ENCODE measurements around the gene RBM45.
"Not testable (repeated sequence)": the region's sequence is repeated elsewhere in the genome, so short reads cannot be mapped to it uniquely, and the experiment has no call there.

RBM45 gene, protein sequence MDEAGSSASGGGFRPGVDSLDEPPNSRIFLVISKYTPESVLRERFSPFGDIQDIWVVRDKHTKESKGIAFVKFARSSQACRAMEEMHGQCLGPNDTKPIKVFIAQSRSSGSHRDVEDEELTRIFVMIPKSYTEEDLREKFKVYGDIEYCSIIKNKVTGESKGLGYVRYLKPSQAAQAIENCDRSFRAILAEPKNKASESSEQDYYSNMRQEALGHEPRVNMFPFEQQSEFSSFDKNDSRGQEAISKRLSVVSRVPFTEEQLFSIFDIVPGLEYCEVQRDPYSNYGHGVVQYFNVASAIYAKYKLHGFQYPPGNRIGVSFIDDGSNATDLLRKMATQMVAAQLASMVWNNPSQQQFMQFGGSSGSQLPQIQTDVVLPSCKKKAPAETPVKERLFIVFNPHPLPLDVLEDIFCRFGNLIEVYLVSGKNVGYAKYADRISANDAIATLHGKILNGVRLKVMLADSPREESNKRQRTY

DNA sequence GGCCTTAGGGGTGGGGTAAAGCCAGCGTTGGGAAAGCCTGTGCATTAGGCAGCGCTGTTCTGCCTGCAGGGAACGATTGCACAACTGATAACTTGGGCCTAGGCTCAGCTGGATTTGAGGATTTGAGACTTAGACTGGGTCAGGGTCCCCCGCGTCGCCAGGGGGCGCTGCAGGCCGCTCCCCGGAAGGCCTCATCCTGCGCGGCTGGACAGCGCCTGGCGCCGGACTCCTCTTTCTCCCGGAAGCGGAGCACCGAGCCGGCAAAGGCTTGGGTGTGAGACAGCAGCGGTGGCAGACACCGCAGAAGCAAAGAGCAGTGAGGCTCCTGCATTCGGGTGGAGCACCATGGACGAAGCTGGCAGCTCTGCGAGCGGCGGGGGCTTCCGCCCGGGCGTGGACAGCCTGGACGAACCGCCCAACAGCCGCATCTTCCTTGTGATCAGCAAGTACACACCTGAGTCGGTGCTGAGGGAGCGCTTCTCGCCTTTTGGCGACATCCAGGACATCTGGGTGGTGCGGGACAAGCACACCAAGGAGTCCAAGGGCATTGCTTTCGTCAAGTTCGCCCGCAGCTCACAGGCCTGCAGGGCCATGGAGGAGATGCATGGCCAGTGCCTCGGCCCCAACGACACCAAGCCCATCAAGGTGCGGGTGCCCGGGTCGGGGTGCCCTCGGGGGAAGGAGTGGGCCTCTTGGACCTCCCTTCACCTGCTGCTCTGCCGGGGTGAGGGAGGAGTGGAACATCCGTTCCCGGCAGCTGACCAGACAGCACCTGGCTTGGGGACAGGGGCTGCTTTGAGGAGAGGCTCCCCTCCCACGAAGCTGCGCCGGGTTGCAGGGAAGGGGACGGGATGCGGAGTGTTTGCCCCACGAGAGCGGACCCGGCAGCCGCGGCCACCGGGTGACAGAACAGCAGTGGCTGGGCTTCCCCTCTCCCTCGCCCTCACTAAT is at the start of gene RBM45:
RBM45 (plus strand) TSS at position 236 of the 951 bp plus-strand sequence; CDS start at position 346, 110 bp downstream.
- peak; percentile 84 for DNase-seq (ENCODE audit: low read depth in 2 of 2)

DNA sequence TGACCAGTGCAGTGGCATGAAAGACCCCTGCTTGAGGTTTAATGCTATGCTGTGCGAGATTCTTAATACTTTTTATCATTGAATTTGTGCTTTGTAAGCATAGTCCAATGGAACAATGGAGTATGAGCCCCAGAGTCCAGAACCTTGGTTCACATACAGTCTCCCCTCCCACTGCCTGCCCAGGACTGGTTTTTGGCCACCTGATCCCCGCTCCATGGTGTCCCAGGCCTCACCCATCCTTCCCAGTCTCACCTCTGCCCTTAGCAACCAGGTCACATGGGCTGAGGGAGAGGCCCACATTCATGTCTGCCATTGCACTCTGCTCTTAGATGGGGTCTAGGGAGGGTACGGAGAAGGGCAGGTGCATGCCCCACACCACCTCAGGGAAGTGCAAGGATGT is 45.9 kb upstream of the RBM45 start:
- DNase-seq (ENCODE audit: low read depth in 2 of 2) = no peak

DNA sequence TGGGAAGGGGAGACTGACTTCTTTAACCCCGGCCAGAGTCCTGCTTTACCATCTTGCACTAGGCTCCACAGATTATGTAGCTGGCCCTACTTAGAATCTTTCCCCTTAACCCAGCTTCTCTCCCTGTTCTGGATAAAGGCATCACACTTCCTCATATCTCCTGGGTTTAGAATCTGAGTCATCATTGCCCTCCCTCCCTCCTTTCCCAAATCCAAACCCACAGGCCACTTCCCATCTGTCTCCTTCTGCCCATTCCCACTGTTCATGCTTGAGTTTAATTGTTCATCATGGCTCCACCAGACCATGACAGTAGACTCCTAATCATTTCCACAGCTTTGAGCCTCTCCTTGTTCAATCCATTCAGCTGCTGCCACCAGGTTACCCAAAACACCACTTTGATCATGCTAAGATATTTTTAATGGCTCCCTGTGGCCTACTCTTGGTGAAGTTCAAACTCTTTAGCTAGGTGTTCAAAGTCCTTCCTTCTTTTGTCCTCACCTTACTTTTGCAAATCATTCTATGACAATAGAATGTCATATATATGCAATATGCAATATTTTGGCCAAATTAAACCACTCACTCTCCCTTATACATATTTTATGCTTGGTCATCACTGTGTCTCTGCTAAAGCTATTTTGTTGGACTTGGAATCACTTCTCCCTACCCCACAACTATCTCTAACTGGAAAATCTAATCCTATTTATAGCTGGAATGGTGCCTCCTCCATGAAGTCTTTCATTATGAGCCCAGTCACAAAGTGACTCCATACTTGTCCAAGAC is 45.2 kb upstream of the RBM45 start:
- no peak for DNase-seq (ENCODE audit: low read depth in 2 of 2)

DNA sequence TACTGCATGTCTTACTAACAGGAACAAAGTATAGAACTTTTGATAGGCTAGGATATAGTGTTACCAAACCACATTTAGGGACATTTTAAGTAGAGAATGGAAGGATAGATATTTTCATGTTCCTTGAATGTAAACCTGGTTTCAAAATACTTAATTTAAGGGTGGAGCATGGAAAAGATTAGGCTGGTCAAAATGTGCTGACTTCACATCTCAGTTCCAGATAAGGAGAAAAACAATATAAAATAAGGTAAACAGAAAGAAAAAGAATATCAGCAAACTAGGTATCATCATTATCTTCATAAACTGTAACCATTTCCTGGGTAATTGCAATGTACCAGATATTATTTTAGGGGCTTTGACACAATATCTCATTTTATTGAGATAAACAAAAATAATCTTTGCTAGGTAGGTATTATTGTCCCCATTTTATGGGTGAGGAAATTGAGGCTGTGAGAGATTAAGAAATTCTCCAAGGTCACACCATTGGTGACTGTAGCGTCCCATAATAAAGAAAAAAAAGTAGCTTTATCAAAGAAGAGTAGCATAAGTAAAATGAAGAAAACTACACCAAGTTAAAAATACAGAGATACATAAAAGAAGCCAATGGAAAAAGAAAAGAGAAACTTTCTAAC is 43.3 kb upstream of the RBM45 start:
- no peak for DNase-seq (ENCODE audit: low read depth in 2 of 2)

DNA sequence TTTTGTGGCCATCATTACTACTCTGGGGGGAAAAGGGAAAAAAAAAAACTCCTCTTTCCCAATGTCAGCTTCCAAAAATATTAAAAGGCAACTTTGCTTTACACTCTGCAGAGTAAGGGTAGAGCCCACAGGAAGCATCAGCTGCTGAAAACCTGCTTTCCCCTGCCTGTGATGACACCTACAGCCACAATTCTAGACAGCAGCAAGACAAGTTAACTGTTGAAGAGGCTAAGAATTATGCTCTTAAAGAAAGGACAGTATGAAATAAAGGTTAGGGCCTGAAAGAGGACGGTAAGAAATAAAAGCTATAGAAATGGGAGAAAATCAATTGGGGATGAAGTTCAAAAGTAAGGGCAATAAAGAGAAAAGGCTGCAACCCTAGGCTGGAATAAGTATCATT is 42.7 kb upstream of the RBM45 start:
- no peak for DNase-seq (ENCODE audit: low read depth in 2 of 2)

DNA sequence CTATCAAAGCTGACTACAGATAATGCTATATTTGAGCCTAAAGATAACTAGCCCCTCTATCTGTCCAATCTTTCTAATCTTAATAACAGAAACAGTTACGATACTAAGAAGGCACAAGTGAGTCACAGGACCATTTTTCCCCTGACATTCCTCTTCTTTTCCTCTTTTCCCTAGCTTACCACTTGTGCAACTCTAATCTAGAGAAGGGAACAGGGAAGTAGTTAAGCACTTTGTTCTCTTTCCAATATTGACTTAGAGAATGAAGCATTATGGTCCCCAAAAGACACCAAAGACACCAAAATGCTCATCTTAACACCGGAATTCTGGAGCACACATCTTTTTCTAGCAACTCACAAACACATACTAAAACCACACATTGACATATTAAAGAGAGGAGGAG is 41.4 kb upstream of the RBM45 start:
- DNase-seq (ENCODE audit: low read depth in 2 of 2) = no peak

DNA sequence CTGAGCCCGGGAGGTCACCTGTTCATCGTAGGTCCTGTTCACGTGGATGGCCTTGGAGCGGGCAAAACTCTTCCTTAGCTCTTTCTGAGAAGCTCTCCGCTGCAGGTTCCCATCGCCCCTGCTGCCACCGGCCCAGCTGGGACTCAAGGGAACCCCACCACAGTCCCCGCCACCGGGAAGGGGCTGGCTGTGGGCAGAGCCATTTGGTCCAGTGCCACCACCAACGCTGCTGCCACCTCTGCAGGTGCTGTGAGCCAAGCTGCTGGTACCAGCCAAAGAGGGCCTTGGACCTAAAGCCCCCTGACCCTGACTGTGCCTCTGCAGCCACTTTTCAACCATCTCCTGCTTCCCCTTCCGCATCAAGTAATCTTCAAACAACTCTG is 40.2 kb upstream of the RBM45 start:
- no peak for DNase-seq (ENCODE audit: low read depth in 2 of 2)

DNA sequence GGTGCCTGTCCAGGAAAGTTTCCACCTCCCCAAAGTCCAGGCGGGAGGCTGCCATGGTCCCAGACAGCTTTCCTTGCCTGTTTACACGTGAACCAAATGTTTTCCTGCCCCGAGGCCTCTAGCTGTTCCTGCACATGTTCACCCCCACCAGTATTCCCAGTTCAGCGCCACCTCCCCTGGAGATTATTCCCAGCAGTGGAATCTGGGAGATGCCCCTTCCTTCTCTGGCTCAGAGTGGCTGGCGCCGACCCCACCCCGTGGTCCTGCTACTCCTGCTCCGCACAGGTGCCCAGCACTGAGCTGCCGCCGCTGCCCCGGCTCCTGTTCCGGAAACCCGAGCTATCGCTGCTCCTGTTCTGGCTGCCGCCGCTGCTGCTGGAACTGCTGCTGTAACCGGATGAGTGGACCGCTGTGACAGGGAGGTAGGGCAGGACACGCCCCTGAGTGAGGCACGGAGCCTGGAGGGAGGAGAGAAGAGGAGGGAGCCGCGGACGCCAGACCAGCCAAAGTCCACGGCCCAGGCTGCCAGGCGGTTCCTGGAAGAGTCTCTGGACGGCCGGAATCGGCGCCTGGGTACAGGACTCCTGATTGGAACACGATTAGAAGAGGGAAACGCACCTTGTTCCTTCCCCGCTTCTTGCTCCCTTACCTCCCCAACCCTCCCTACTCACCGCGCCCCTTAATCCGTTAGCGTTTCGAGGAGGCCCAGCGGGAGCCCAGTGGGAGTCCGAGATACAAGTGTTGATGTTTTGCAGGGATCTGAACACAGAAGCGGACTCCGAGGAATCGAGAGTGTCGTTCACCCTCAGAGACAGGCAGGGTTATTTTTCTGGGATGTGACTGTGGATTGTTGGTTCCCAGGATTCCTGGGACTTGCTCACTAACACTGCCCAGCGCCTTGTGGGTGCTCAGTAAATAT is 39.6 kb upstream of the RBM45 start, which contains the start of gene PDE11A:
PDE11A (minus strand) TSS at position 395 of the 919 bp plus-strand sequence; CDS start at position 55, 340 bp downstream.
- peak; percentile 25 to 30 for DNase-seq (ENCODE audit: low read depth in 2 of 2)

DNA sequence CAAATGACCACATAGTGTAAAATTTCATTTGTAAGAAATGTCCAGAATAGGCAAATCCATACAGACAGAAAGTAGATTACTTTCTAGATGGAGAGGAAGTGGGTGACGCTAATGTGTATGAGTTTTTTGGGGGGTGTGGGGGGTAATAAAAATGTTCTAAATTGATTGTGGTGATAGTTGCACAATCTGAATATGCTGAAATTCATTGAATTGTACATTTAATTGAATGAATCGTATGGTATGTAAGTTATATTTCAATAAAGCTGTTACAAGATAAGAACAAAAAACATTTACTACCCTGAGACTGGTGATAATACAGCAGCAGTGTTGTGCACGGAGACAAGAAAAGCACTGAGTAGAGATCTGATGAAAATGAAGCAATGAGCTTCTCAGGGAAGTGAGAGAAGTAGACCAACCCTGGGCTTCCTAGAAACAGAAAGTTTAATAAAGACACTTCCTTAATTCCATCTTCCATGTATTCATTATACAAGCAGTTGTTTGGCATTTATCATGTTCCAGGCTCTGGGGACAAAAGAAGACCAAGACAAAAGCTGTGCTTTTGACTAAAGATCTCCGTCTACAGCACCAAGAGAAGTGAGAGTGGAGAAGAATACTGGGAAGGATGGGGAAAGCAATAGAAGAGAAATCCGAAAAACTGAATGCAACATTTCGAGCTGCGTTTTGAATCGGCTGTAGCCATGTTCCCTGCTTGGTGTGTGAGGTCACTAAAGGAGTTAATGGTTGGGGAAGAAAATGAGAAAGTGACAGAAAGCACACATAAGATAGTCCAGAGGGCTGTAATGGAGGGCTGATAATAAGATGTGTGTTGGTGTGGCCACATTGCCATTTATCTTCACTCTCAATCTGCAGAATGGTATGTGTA is 37.9 kb upstream of the RBM45 start:
- DNase-seq (ENCODE audit: low read depth in 2 of 2) = no peak

DNA sequence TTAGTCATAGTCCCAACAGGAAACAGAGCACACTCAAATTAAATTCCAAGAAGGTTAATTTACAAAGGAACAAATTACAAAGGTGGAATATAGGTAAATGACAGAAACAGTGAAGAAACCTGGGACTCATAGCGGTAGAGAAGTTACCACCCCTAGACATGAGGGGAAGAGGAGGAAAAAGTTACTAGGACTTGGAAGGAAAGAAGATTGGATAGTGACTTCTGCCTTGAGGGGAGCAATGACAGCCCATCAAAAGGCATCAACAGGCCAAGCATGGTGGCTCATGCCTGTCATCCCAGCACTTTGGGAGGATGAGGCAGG is 37.3 kb upstream of the RBM45 start:
- no peak for DNase-seq (ENCODE audit: low read depth in 2 of 2)

DNA sequence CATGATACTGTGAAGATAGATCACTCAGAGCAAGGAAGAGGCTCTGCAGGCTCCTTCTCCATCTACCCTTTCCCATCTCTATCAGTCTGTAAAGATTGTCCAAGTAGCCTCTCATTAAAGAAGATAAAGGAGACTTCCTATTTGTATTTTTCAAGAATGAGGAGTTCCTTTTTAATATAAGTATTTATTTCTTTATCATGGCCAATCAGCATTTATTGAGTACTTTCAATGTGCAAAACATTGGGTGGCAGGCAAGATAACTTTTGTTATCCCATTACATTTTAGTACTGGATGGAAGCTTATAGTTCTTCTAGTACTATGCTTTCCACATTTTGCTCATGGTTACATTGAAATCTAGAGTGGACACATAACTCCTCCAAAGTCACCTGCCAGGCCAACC is 36.1 kb upstream of the RBM45 start:
- no peak for DNase-seq (ENCODE audit: low read depth in 2 of 2)

DNA sequence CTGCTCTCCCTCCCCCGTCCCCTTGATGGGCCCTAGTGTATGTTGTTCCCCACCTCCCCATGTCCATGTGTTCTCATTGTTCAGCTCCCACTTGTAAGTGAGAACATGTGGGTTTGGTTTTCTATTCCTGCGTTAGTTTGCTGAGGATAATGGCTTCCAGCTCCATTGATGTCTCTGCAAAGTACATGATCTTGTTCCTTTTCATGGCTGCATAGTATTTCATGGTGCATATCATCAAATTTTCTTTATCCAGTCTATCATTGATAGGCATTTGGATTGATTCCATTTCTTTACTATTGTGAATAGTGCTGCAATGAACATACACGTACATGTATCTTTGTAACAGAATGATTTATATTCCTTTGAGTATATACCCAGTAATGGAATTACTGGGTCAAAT is 33.0 kb upstream of the RBM45 start:
- not testable (repeated sequence) for DNase-seq (ENCODE audit: low read depth in 2 of 2)

DNA sequence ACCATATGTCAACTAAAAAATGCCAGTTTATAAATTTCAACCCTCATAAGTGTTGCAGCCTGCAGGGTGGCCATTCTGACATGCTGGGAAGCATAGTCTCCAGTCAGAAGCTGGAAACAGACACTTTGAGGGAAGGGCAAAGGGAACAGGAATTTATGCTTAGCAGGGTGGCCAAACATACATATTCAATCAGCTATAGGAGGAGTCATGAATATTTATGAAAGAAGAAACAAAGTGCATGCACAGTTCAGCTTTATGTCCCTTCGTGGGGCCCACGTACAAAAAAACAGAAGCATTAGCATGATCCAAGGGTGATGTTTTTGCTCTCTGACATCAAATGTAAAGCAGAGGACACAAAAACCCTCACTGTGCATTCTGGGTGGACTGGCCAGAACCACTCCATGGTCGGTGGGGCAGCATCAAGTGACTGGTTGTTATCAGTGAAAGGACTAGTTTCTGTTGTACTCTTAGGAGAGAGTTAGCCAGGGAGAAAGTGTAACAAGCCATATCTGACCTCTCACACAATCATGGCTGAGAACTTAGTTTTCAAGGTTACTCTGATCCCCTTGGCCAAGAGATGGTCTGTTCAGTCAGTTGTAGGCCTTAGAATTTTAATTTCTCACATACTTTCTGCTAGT is 29.7 kb upstream of the RBM45 start:
- no peak for DNase-seq (ENCODE audit: low read depth in 2 of 2)

DNA sequence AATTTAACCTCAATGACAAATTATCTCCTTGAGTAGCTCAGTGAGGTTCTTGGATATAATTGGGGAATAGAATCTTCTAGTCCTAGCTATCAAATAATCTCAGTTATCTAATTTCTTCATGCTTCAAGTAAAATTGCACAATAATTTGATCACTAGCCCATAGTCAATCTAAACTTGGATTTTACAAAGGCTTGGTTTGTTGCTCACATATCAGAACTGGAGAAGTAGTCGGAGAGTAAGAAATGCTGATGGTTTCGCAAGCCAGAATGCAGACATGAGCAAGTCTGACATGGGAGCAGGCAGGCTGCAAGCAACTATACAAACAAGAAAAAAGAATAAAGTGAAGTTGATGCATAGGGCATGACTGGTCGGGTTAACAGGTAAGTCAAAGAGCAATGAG is 28.0 kb upstream of the RBM45 start:
- no peak for DNase-seq (ENCODE audit: low read depth in 2 of 2)

DNA sequence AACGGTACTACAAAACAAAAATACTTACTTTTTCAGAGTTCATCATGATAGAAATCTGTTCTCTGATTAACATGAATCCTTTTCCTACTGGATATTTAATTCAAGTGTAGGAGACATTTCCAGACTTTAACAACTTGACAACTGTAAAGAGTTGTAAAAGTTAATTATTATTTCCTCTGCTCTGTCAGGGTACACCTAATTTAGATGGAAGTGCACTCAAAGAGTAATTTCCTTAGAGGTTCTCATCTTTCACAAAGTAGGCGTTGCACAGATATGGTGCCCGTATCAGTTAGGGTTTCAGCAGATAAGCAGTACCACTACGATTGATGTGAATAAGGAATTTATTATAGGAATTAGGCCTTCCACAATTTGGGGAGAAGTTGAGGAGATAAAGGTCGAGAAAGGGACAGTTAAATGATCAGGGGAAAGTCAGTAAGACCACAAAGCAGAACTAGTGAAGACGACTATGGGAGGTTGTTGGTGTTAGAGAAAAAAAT is 23.4 kb upstream of the RBM45 start:
- no peak for DNase-seq (ENCODE audit: low read depth in 2 of 2)

DNA sequence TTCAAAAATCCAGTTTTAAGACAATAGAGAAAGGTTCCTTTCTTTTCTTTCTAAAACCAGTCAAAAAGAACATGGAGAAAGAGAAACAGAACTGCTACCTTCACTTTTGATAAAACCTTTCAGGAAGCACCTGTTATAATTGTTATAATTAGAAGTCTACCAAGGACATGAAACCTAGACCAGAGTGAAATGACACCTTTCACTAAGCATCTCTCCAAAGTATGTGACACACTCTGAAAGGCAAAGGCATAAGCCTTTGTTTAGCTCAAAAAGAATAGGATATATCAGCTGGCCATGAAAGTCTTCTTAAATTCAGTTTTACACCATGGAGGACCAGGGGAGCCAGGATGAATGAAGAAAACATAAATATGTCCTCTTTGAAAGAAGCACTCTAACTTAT is 18.8 kb upstream of the RBM45 start:
- DNase-seq (ENCODE audit: low read depth in 2 of 2) = no peak

DNA sequence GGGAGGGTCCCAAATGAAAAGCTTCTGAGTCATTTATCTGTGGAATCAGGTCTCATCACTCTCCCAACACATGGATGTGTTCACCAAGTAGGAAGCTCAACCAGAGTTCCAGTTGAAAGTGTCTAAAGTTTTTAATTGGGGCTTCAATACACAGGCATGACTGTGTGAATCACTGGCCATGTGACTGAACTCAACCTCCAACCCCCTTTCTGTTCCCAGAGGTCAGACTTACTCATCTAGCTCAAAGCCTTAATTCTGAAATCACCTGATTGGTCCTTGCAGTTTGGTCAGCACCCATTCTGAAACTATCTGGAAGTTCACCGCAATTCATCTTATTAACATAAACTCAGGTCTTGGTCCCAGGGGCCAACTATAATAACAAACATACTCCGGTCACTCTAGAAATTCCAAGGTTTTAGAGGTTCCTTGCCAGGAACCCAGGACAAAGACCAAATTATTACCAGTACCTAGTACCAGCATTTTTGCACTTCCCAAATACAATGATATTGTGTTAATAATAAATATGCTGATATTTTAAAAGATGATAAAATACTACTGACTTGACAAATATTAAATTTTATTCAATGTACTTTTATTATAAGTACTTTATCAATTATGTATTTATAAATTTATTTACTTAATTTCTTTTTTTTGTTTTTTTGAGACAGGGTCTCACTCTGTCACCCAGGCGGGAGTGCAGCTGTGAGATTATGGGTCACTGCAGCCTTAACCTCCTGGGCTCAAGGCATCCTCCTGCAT is 10.7 kb upstream of the RBM45 start:
- no peak for DNase-seq (ENCODE audit: low read depth in 2 of 2)

DNA sequence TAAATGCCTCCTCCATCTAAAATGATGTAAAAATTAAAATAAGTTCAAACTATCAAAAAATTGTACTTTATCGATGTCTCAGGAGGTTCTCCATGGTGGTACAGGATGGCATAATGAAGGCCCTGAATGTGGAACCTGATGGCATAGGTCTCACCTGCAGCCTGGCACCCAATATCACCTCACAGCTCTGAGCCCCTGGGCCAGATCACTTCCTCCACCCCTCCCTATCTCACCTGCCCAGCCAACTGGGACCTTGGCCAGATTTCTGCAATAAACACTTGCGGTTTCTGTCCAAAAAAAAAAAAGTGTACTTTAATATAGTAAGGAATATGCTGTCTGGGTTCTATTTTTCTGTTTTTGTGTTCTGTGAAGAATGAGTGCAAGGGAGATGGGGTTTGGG is 6.7 kb upstream of the RBM45 start:
- no peak for DNase-seq (ENCODE audit: low read depth in 2 of 2)

Data from fibroblast of skin of left quadriceps (primary cell).